Gastrocnemius medialis (tissue), 4 donors: Measurements from ENCODE around the gene TMEM223. TPM values are rescaled to one million over a fixed set of nuclear protein-coding genes. Genes with fewer than 3 reads are reported as not detected.
"Not testable (repeated sequence)": the region's sequence is repeated elsewhere in the genome, so short reads cannot be mapped to it uniquely, and the experiment has no call there.

Experiments used
- ATAC-seq, 2 donors: fragments of 150-250 bp; one replicate each; pipeline ENCODE4 v1.9.1; 2016
- DNase-seq, 2 donors: peaks; one replicate each; pipeline ENCODE4 v3.0.0-alpha.2; 2019
- H3K27ac ChIP-seq, 4 donors: fragments of 200-600 bp; sonication (generic); 1 replicate in 1 of 4; 2 replicates in 3 of 4; pipeline ENCODE4 v1.5.1; 2016 to 2018; ENCODE audit warnings: mild to moderate bottlenecking in 2 of 4, moderate library complexity in 1 of 4
- H3K27me3 ChIP-seq, 3 donors: fragments of 200-600 bp; sonication (generic) in 2 of 3; 1 replicate in 1 of 3; 2 replicates in 2 of 3; pipeline versions ENCODE4 v1.5.1 to v1.6.0; 2016 to 2019; ENCODE audit warnings: mild to moderate bottlenecking in 1 of 3, moderate library complexity in 1 of 3
- H3K36me3 ChIP-seq, 2 donors: fragments of 200-600 bp; sonication (generic) in 1 of 2; one replicate each; pipeline ENCODE4 v1.5.1; 2017 to 2018
- H3K4me1 ChIP-seq, 2 donors: fragments of 200-600 bp; sonication (generic) in 1 of 2; one replicate each; pipeline ENCODE4 v1.5.1; 2016 to 2017; ENCODE audit warnings: mild to moderate bottlenecking in 2 of 2
- H3K4me3 ChIP-seq, 4 donors: fragments of 200-600 bp; sonication (generic) in 3 of 4; 1 replicate in 1 of 4; 2 replicates in 3 of 4; pipeline ENCODE4 v1.5.1; 2016 to 2019; ENCODE audit warnings: mild to moderate bottlenecking in 2 of 4
- H3K9me3 ChIP-seq, 3 donors: fragments of 200-600 bp; sonication (generic) in 2 of 3; 1 replicate in 1 of 3; 2 replicates in 2 of 3; pipeline ENCODE4 v1.5.1; 2016 to 2019
- CTCF ChIP-seq, 5 experiments: fragments of 450-650 bp in 3 of 5; fragments of 200-600 bp in 2 of 5; sonication (generic) in 2 of 5; IDR thresholded peaks in 4 of 5; conservative IDR thresholded peaks in 1 of 5; 1 replicate in 4 of 5; 2 replicates in 1 of 5; pipeline ENCODE4 v1.5.1; 2016 to 2019; ENCODE audit warnings: antibody characterized with exemption in 5 of 5, mild to moderate bottlenecking in 3 of 5, moderate library complexity in 3 of 5
- POLR2A ChIP-seq, 2 donors: fragments of 450-650 bp; IDR thresholded peaks; one replicate each; pipeline ENCODE4 v1.6.1; 2017; ENCODE audit warnings: antibody characterized with exemption in 2 of 2, mild to moderate bottlenecking in 2 of 2, moderate library complexity in 2 of 2
- in situ Hi-C, 4 donors: fragments of 200-750 bp; cut with MboI; loops; one replicate each; pipeline versions ENCODE4 v1.15.0 to v1.8.0; 2017; ENCODE audit warnings: low sequenced_read_pairs in 4 of 4
- intact Hi-C: fragments of 100-400 bp; cut with DNase I; formaldehyde crosslinking; loops from one replicate; pipeline ENCODE4 v1.15.1; 2023; ENCODE audit warnings: low total_unique reads
- total RNA-seq, 4 donors: library from RNA; depleted of rRNA; stranded (reverse); fragments of >200 nt; gene quantifications; one replicate each; pipeline versions ENCODE4 v1.1.0 to v1.2.3, GENCODE V29; 2016

The TMEM223 gene
- total RNA-seq, 4 donors from 2014 or later, result 17.1 to 41.6 (median 23.8) TPM

- DNase-seq, result no peak
- Histone ChIP-seq H3K9me3 (no peaks in the 10 kb centered on the region), H3K27ac (no peak overlapping the region), H3K4me3 (no peak overlapping the region), H3K36me3 (peaks cover 0 to 6% of the 10 kb centered on the region in 2 donors), H3K4me1 (peaks cover 14 to 19% of the 10 kb centered on the region in 2 donors), H3K27me3 (no peaks in the 10 kb centered on the region)
- intact Hi-C loops (no loop called here), in situ Hi-C loops (no loop called here)
- ATAC-seq, result no peak
- TF ChIP-seq CTCF (IDR thresholded peaks at IDR 0.05 in 4 of 5, conservative IDR thresholded peaks at IDR 0.05 in 1 of 5) (no peak), POLR2A (IDR thresholded peaks at IDR 0.05) (no peak)
Observed at GRCh38 chr11:62755086-62755615, 36.7 kb downstream of the TMEM223 start.

GRCh38 chr11:62753736-62754603 is 37.8 kb downstream of the TMEM223 start, which contains the start of gene ZBTB3:
ZBTB3 (minus strand) TSS chr11:62754160; CDS start chr11:62753664, 496 bp downstream.
- peak within 1 kb of the TSS; percentile 86 to 98 (median 92) for H3K27ac ChIP-seq
- H3K4me3 ChIP-seq, result peak within 1 kb of the TSS; percentile 62 to 86 (median 73)
- in situ Hi-C loops (no loop called here), intact Hi-C loops (loop anchor here (1.0 kb wide), 1 partner anchor 27 kb away; the partner anchor contains the start of gene HNRNPUL2)
- ATAC-seq, result peak; percentile 98 to 99
- DNase-seq, result peak; percentile 99
- TF ChIP-seq CTCF (IDR thresholded peaks at IDR 0.05 in 4 of 5, conservative IDR thresholded peaks at IDR 0.05 in 1 of 5), result no peak
- peak; percentile 49 to 70 for TF ChIP-seq POLR2A (IDR thresholded peaks at IDR 0.05)
- H3K27me3 ChIP-seq, result no peaks in the 10 kb centered on the region
- H3K4me1 ChIP-seq, result peaks cover 14 to 19% of the 10 kb centered on the region in 2 donors
- peaks cover 0 to 6% of the 10 kb centered on the region in 2 donors for H3K36me3 ChIP-seq
- no peaks in the 10 kb centered on the region for H3K9me3 ChIP-seq

GRCh38 chr11:62752994-62753735 is 38.6 kb downstream of the TMEM223 start:
- no peaks in the 10 kb centered on the region for H3K9me3 ChIP-seq
- no peak for TF ChIP-seq CTCF (IDR thresholded peaks at IDR 0.05 in 4 of 5, conservative IDR thresholded peaks at IDR 0.05 in 1 of 5)
- TF ChIP-seq POLR2A (IDR thresholded peaks at IDR 0.05), result no peak
- H3K4me3 ChIP-seq, result peak overlapping the region; percentile 62 to 86 (median 73)
- H3K4me1 ChIP-seq, result peaks cover 14 to 19% of the 10 kb centered on the region in 2 donors
- no peaks in the 10 kb centered on the region for H3K27me3 ChIP-seq
- ATAC-seq (peak in 1 of 2 donors; percentile 4), DNase-seq (no peak)
- H3K36me3 ChIP-seq, result peaks cover 0 to 6% of the 10 kb centered on the region in 2 donors
- in situ Hi-C loops (no loop called here), intact Hi-C loops (no loop called here)
- peak overlapping the region; percentile 86 to 98 (median 92) for H3K27ac ChIP-seq

- Histone ChIP-seq H3K36me3 (peaks cover 0 to 6% of the 10 kb centered on the region in 2 donors), H3K9me3 (no peaks in the 10 kb centered on the region), H3K4me3 (no peak overlapping the region), H3K4me1 (peaks cover 14 to 19% of the 10 kb centered on the region in 2 donors), H3K27me3 (no peaks in the 10 kb centered on the region), H3K27ac (peak overlapping the region in 1 of 4 donors; percentile 95)
- no peak for TF ChIP-seq CTCF (IDR thresholded peaks at IDR 0.05 in 4 of 5, conservative IDR thresholded peaks at IDR 0.05 in 1 of 5)
- no peak for TF ChIP-seq POLR2A (IDR thresholded peaks at IDR 0.05)
- in situ Hi-C loops (no loop called here), intact Hi-C loops (no loop called here)
- DNase-seq, result no peak
- no peak for ATAC-seq
Observed at GRCh38 chr11:62752177-62752785, 39.5 kb downstream of the TMEM223 start.

- H3K36me3 ChIP-seq, ATAC-seq, H3K4me3 ChIP-seq, H3K27ac ChIP-seq, intact Hi-C loops, H3K27me3 ChIP-seq, H3K9me3 ChIP-seq, DNase-seq, in situ Hi-C loops: not testable (repeated sequence)
- H3K4me1 ChIP-seq, result peaks cover 14 to 19% of the 10 kb centered on the region in 2 donors
Observed at GRCh38 chr11:62749931-62750330, 41.9 kb downstream of the TMEM223 start.
